ENCODE measurements around the gene SIX2.

SIX2 gene

GRCh38 chr2:45020439-45020838 is 11.2 kb upstream of the SIX2 start:
- DNase-seq (ENCODE audit: low read depth in 2 of 2), result no peak

DNA sequence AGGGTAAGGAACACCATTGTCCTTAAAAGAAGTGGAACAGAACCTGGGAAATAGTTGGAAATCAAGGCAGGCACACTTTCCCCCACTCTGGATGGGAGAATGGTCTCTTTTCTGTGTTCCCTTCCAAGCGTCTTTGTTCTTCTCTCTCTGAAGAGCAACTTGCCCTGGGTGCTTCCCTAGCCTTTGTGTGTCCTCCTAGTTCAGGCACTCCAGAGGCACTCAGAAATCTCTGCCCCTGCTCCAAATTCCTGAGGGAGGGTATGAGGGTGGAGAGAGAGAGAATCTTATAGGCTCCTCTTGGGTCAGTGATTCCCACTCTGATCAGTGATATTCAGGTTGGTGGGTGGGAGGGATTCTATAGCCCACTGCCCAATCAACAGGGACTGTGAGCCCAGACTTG is 8.8 kb upstream of the SIX2 start:
- DNase-seq (ENCODE audit: low read depth in 2 of 2), result no peak

DNA sequence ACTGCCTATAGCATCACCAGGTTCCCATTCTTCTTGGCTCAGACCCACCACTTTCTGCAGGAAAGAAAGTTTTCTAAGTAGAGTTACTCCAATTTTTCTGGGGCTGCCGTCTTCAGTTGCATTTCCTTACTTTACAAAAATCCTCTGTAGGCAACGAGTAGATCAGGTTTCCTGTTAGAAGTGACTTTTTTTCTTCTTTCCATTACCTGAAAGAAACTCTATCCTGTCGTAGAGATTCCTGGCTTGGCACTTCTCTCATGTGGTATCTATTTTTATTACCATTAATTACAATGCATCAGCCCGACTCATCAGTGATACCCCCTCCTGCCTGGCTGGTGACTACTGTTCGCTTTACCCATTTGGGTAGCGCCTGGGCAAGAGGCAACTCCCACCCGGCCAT is 5.6 kb upstream of the SIX2 start:
- DNase-seq (ENCODE audit: low read depth in 2 of 2), result no peak

- DNase-seq (ENCODE audit: low read depth in 2 of 2), result no peak
These were observed 4.9 kb upstream of the SIX2 start for GRCh38 chr2:45014016-45014702.

- no peak for DNase-seq (ENCODE audit: low read depth in 2 of 2)
These were observed 4.2 kb upstream of the SIX2 start for GRCh38 chr2:45013229-45014015.

- DNase-seq (ENCODE audit: low read depth in 2 of 2), result no peak
These were observed 3.5 kb upstream of the SIX2 start for GRCh38 chr2:45012733-45013132.

DNA sequence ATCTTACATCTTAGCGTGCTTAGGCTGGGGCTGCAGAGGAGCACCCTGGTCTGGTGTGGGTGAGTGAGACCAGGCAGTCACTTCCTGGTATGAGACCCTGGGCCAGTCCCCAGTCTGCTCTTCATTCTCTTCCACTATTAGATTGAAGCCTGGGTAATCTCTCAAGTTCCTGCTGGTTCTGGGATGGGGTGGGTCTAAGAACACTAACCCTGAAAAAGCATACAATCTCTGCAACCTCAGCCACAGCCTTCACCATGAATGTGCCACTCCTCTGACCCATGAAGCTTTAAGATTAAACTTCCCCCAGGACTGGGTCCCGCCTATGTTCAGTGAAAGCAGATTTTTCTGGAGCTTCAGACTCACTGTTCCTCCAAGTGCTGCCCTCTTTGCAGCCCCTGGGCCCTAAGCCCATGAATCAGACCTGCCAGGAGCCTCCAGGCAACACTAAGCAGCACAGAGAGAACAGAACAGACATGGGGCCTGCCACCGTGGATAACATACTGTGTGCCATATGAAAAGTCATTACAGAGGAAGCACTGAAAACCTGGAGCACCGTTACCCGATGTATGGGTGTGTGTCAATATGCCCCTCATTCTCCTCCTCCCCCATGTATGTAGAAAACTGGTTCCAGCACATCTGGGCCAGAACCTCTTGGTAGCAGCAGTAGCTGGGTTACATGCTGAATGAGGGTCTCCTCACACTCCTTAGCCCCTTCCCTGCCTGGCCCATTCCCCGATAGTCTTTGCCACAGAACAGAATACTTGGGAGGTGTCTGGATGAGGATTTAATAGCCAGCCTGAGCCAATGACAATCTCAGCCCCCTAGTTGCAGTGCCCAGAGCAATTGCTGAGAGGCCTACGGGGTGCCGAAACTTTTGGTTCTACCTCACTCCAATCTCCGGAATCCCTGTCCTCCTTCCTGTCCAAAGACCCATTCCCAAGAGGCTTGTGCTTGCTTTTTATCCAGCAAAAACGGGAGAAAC is 2.7 kb upstream of the SIX2 start:
- no peak for DNase-seq (ENCODE audit: low read depth in 2 of 2)

GRCh38 chr2:45011121-45011520 is 1.9 kb upstream of the SIX2 start:
- DNase-seq (ENCODE audit: low read depth in 2 of 2), result no peak

DNA sequence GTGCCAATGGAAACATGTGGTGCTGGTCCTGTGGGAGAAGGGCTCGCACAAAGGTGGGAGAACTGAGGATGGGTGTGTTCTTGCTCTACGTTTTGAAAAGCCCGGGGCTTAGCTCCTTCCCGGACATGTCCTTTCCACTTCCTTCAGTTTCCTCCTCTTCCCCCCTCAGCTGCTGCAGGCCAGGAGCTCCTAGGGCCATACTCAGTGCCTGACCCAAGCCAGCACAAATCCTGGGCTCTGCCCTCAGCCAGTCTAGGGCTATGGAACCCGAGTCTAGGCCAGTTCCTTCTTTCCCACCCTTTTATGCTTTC is 1.4 kb upstream of the SIX2 start:
- no peak for DNase-seq (ENCODE audit: low read depth in 2 of 2)

GRCh38 chr2:45009928-45010701 is 863 bp upstream of the SIX2 start:
- DNase-seq (ENCODE audit: low read depth in 2 of 2), result peak in 1 of 2 experiments; percentile 1

DNA sequence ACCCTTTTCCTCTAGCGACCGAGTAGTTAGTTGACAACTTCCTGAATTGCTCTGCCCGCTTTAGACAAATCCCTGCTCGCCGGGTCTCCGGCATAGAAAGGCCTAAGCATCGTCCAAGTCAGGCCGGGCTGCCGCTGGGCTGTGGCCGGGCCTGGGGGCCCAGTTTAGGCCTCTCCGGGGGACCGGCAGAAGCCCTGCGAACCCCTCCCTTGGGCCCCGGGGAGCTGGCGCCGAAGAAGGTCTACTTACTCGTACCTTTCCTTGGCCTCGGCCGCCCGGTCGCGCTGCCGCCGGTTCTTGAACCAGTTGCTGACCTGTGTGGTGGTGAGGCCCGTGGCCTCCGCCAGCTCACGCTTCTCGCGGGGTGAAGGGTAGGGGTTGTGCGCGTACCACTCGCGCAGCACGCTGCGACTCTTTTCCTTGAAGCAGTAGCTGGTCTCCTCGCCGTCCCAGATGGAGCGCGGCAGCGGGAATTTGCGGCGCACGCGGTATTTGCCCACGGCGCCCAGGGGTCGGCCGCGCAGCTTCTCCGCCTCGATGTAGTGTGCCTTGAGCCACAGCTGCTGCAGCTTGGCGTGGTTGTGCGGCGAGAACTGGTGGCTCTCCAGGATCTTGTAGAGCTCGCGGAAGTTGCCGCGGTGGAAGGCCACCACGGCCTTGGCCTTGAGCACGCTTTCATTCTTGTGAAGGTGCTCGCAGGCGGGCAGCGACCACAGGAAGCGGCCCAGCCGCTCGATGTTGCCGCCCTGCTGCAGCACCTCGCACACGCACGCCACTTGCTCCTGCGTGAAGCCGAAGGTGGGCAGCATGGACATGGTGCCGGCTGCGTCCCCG is 739 bp downstream of the SIX2 start:
- DNase-seq (ENCODE audit: low read depth in 2 of 2), result no peak

- no peak for DNase-seq (ENCODE audit: low read depth in 2 of 2)
These were observed 1.3 kb downstream of the SIX2 start for GRCh38 chr2:45007961-45008295.

DNA sequence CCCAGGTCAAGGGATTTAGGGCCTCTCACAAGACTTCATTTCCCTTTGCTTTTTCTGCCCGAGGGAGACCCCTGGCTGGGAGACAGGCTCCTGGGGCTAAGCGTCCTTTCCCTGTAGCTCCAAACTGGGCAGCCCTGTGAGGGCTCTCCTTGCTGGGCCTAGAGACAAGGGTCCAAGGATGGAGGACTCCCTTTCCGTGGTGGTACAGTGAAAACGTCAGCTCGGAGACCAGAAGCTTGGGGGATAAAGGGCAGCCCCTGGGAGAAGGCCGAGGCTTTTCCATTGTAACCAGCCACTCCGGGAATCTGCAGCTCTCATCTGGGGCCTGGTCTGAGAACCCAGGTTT is 2.3 kb downstream of the SIX2 start:
- no peak for DNase-seq (ENCODE audit: low read depth in 2 of 2)

- DNase-seq (ENCODE audit: low read depth in 2 of 2), result no peak
These were observed 3.0 kb downstream of the SIX2 start for GRCh38 chr2:45006041-45006941.

DNA sequence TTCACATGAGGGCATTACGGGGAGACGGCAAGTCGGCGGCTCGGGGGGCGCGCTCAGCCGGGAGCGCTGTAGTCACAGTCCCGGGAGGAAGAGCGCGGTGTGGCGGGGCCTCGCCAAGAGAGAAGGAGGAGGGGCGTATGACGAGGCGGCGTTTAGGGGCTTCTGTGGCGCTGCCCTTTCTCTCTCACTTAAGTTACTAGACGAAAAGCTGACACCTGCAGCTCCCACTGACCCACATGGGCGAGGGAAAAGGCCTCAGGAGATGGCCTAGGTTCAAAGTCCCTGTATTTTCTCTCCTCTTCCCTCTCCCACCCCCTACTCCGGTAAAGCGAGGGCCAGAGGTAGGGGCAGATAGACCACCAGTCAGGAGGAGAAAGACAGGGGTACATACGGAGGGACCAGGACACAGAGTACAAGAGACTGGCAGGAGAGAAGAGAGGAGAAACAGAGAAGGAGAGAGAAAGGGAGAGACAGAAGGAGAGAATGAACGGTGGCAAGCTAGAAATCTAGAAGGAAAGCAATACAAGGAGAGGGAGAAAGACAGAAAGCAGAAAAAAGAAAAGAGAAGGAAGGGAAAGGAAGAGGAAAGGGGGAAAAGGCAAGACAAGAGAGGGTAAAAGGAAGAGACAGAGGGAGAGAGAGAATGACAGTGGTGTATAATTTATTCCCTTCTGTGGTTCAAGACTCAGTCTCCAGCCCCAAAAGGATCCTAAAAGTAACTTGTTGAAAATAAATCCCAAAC is 3.8 kb downstream of the SIX2 start:
- DNase-seq (ENCODE audit: low read depth in 2 of 2), result no peak

GRCh38 chr2:45004562-45005191 is 4.6 kb downstream of the SIX2 start:
- DNase-seq (ENCODE audit: low read depth in 2 of 2), result no peak

GRCh38 chr2:45003579-45004551 is 5.4 kb downstream of the SIX2 start:
- DNase-seq (ENCODE audit: low read depth in 2 of 2), result no peak

GRCh38 chr2:45002686-45003085 is 6.6 kb downstream of the SIX2 start:
- no peak for DNase-seq (ENCODE audit: low read depth in 2 of 2)

All from fibroblast of skin of left biceps (primary cell).